ENCODE data around the gene LMF1. TPM values are rescaled to one million over a fixed set of nuclear protein-coding genes. Genes with fewer than 3 reads are reported as not detected.

Gene LMF1
- total and polyA plus RNA-seq, 3 donors from 2014 or later: 12.5 to 83.4 (median 66.6) TPM

- no peaks in the 10 kb centered on the region for H3K9me3 ChIP-seq
- H3K4me1 ChIP-seq: no peaks in the 10 kb centered on the region
- no peaks in the 10 kb centered on the region for H3K27me3 ChIP-seq
- no peaks in the 10 kb centered on the region for H3K36me3 ChIP-seq (ENCODE audit: low read depth, missing control alignments)
- DNase-seq: no peak
- H3K4me3 ChIP-seq: no peak overlapping the region
- intact Hi-C loops (cut with DNase I; ENCODE audit: low total_unique reads): no loop called here
- WGBS, 2 donors: 97 to 100% methylated on average over 8 to 31 of the region's 32 CpGs
- TF ChIP-seq POLR2A (IDR thresholded peaks at IDR 0.05) (no peak), CTCF (IDR thresholded peaks at IDR 0.05) (no peak)
- no peak overlapping the region for H3K27ac ChIP-seq
These were observed 100.8 kb downstream of the LMF1 start for GRCh38 chr16:869823-870641.

GRCh38 chr16:868846-869822 lies 101.7 kb downstream of the LMF1 start:
- no peak overlapping the region for H3K4me3 ChIP-seq
- no peak for DNase-seq
- no peak overlapping the region for H3K27ac ChIP-seq
- H3K27me3 ChIP-seq: no peaks in the 10 kb centered on the region
- intact Hi-C loops (cut with DNase I; ENCODE audit: low total_unique reads): no loop called here
- 88 to 95% methylated on average over 12 to 37 of the region's 37 CpGs for WGBS, 2 donors
- no peaks in the 10 kb centered on the region for H3K4me1 ChIP-seq
- H3K9me3 ChIP-seq: no peaks in the 10 kb centered on the region
- TF ChIP-seq CTCF (IDR thresholded peaks at IDR 0.05) (no peak), POLR2A (IDR thresholded peaks at IDR 0.05) (no peak)
- no peaks in the 10 kb centered on the region for H3K36me3 ChIP-seq (ENCODE audit: low read depth, missing control alignments)

- Histone ChIP-seq H3K27me3 (no peaks in the 10 kb centered on the region), H3K36me3 (ENCODE audit: low read depth, missing control alignments) (no peaks in the 10 kb centered on the region), H3K4me1 (no peaks in the 10 kb centered on the region), H3K27ac (no peak overlapping the region), H3K9me3 (no peaks in the 10 kb centered on the region), H3K4me3 (no peak overlapping the region)
- 98 to 100% methylated on average over 2 to 6 of the region's 6 CpGs for WGBS, 2 donors
- intact Hi-C loops (cut with DNase I; ENCODE audit: low total_unique reads): no loop called here
- DNase-seq: no peak
- TF ChIP-seq CTCF (IDR thresholded peaks at IDR 0.05) (no peak), POLR2A (IDR thresholded peaks at IDR 0.05) (no peak)
These were observed 102.4 kb downstream of the LMF1 start for GRCh38 chr16:868386-868755.

- Histone ChIP-seq H3K9me3 (no peaks in the 10 kb centered on the region), H3K27me3 (no peaks in the 10 kb centered on the region), H3K27ac (no peak overlapping the region), H3K4me1 (no peaks in the 10 kb centered on the region), H3K36me3 (ENCODE audit: low read depth, missing control alignments) (no peaks in the 10 kb centered on the region), H3K4me3 (no peak overlapping the region)
- 93 to 96% methylated on average over 23 to 34 of the region's 34 CpGs for WGBS, 2 donors
- no peak for DNase-seq
- TF ChIP-seq POLR2A (IDR thresholded peaks at IDR 0.05): no peak
- TF ChIP-seq CTCF (IDR thresholded peaks at IDR 0.05): no peak
- intact Hi-C loops (cut with DNase I; ENCODE audit: low total_unique reads): no loop called here
These were observed 103.1 kb downstream of the LMF1 start for GRCh38 chr16:867421-868385.
